Mesodermal cell (in vitro differentiated cells): Measurements from ENCODE around the gene CCK.

ENCODE experiments used
- H3K27ac ChIP-seq: 2 replicates; pipeline ENCODE4 v1.7.0; 2013; ENCODE audit warnings: mild to moderate bottlenecking, low read depth, low read length, moderate library complexity; ENCODE audit not compliant: severe bottlenecking
- H3K36me3 ChIP-seq: 2 replicates; pipeline ENCODE4 v1.7.1; 2013; ENCODE audit warnings: mild to moderate bottlenecking, low read length, moderate library complexity; ENCODE audit not compliant: control insufficient read depth, insufficient read depth
- H3K4me1 ChIP-seq: one replicate; pipeline ENCODE4 v1.7.1; 2013; ENCODE audit warnings: mild to moderate bottlenecking, low read length; ENCODE audit not compliant: insufficient read depth, control insufficient read depth, poor library complexity, severe bottlenecking
- H3K4me3 ChIP-seq: 2 replicates; pipeline ENCODE4 v1.7.0; 2013; ENCODE audit warnings: low read length, control low read depth, mild to moderate bottlenecking; ENCODE audit not compliant: insufficient read depth, poor library complexity, severe bottlenecking; ENCODE audit errors: extremely low read depth
- H3K9me3 ChIP-seq: 2 replicates; pipeline ENCODE4 v1.7.1; 2013; ENCODE audit warnings: mild to moderate bottlenecking, low read length, moderate library complexity; ENCODE audit not compliant: control insufficient read depth
- WGBS, 2 experiments: methylation state at CpG; one replicate each; pipeline ENCODE4 v1.1.5; 2013; ENCODE audit warnings: missing lambda C conversion rate in 2 of 2; ENCODE audit not compliant: insufficient coverage in 2 of 2; 5-methylcytosine and 5-hydroxymethylcytosine counted together

The CCK gene

GRCh38 chr3:42247576-42248027 lies 18.4 kb downstream of the CCK start:
- 20 to 21% methylated on average over 6 to 9 of the region's 9 CpGs for WGBS, 2 experiments
- Histone ChIP-seq H3K27ac (no peak overlapping the region), H3K4me1 (no peaks in the 10 kb centered on the region), H3K36me3 (no peaks in the 10 kb centered on the region), H3K4me3 (no peak overlapping the region), H3K9me3 (no peaks in the 10 kb centered on the region)

GRCh38 chr3:42246091-42246490 lies 19.9 kb downstream of the CCK start:
- Histone ChIP-seq H3K27ac (no peak overlapping the region), H3K9me3 (no peaks in the 10 kb centered on the region), H3K4me3 (no peak overlapping the region), H3K36me3 (no peaks in the 10 kb centered on the region), H3K4me1 (no peaks in the 10 kb centered on the region)
- no CpG with 5 or more reads among the region's 1 CpG for WGBS, 2 experiments

- no peak overlapping the region for H3K4me3 ChIP-seq
- H3K27ac ChIP-seq = no peak overlapping the region
- no peaks in the 10 kb centered on the region for H3K36me3 ChIP-seq
- peaks cover 4% of the 10 kb centered on the region for H3K9me3 ChIP-seq
- H3K4me1 ChIP-seq = no peaks in the 10 kb centered on the region
- WGBS, 2 experiments = 60% methylated on average over 1 of the region's 2 CpGs; no CpG with 5 or more reads in 1 of the 2 experiments
Observed at GRCh38 chr3:42236611-42237010, 29.4 kb downstream of the CCK start.

- Histone ChIP-seq H3K4me3 (no peak overlapping the region), H3K36me3 (no peaks in the 10 kb centered on the region), H3K27ac (no peak overlapping the region), H3K4me1 (no peaks in the 10 kb centered on the region), H3K9me3 (peaks cover 4% of the 10 kb centered on the region)
Observed at GRCh38 chr3:42235532-42235931, 30.5 kb downstream of the CCK start.

DNA sequence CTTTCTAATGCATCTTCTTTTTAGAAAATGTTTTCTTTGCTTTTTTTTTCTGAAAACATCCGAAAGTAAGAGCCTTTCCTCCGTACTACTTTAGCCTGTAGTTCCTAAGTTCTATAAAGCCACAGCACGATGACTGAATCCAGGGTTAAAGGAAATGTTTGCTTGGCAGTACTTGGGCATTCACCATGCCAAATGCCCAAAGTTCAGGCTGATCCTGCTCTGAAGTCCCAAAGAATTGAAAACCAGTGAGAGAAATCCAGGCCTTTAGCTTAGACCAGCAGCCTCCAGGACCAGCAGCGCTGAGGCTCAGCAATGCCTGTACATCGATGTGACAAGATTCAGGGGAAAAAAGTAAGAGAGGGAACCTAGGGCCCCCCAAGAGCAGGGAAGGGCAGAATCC lies 35.1 kb downstream of the CCK start:
- 90 to 97% methylated on average over 3 to 5 of the region's 5 CpGs for WGBS, 2 experiments
- H3K4me1 ChIP-seq = no peaks in the 10 kb centered on the region
- no peaks in the 10 kb centered on the region for H3K36me3 ChIP-seq
- no peak overlapping the region for H3K27ac ChIP-seq
- H3K9me3 ChIP-seq = no peaks in the 10 kb centered on the region
- no peak overlapping the region for H3K4me3 ChIP-seq

DNA sequence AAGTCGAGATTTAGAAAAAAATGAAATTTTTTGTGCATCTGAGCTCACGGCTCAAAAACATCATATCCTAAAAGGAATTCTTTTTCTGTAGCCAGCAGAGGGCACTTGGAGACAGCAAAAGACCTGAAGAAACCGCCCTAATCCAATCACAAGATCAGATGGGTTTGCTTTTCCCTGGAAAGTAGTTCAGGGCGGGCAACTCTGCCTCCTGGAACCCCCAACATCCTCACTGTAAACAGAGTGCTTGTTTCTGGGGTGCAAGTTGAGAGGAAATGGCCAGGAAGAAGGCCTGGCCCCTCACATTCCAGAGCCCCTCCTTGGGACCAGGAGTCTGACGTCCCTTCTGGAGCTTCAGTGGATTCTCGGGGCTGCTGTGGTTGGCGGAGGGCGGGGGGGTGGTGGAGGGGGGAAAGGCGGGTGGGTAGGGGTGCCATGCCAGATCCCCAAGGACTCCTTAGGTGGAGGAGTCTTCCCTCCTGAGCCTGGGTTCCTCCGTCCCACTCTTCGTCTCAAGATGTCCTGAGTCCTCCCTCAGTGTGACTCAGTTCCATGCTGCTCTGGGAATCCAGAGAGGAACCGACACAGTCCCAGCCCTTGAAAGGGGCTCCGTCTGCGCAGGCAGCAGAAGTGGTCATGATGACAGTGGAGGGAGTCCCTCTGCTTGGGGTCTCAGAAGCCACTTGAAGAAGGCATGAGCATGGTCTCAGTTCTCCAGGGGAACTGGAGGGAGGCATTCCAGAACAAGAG lies 35.9 kb downstream of the CCK start:
- Histone ChIP-seq H3K36me3 (peaks cover 4% of the 10 kb centered on the region), H3K27ac (no peak overlapping the region), H3K4me1 (no peaks in the 10 kb centered on the region), H3K9me3 (no peaks in the 10 kb centered on the region), H3K4me3 (no peak overlapping the region)
- WGBS, 2 experiments = 73 to 83% methylated on average over 6 of the region's 14 CpGs

DNA sequence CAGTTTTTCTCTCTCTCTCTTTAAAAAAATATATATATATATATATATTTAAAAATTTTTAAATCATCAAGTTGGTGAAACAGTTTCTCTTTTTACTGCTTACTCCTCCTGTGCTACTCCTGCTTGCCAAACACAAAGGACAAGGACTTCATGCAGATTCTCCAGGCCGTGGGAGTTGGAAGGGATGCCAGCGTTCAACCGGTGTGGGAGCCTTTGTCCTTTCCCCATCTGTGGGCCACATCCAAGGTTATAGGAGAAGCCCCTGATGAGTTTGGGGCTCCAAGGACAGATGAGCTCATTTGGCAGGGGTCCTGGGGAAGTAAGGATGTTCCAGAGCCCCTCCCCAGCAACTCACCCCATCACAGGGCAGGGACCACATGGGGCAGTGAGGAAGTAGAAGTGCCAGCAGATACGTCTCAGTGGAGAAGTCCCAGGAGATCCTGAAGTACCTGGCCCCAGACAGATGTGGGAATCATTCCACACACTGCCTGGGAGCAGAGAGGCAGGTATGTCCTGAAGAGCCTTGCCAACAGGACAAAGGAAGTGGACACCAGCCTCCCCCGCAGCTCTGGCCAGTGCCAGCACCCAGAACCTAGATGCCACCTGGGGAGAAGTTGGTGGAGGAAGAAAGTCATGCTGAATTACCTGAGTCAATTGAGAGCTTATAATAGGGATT lies 36.6 kb downstream of the CCK start:
- Histone ChIP-seq H3K4me3 (no peak overlapping the region), H3K36me3 (peaks cover 12% of the 10 kb centered on the region), H3K9me3 (no peaks in the 10 kb centered on the region), H3K27ac (no peak overlapping the region), H3K4me1 (no peaks in the 10 kb centered on the region)
- 79 to 100% methylated on average over 3 to 4 of the region's 5 CpGs for WGBS, 2 experiments

GRCh38 chr3:42228796-42229195 lies 37.2 kb downstream of the CCK start:
- WGBS, 2 experiments = 75 to 100% methylated on average over 1 of the region's 5 CpGs

GRCh38 chr3:42226470-42227425 lies 39.2 kb downstream of the CCK start:
- H3K36me3 ChIP-seq = peaks cover 35% of the 10 kb centered on the region
- 92 to 94% methylated on average over 7 to 11 of the region's 11 CpGs for WGBS, 2 experiments
- no peak overlapping the region for H3K27ac ChIP-seq
- H3K4me1 ChIP-seq = no peaks in the 10 kb centered on the region
- no peak overlapping the region for H3K4me3 ChIP-seq
- H3K9me3 ChIP-seq = no peaks in the 10 kb centered on the region

More at GRCh38 chr3:42228796-42229195, 37.2 kb downstream of the CCK start:
- Histone ChIP-seq H3K27ac (no peak overlapping the region), H3K9me3 (no peaks in the 10 kb centered on the region), H3K4me3 (no peak overlapping the region), H3K36me3 (peaks cover 18% of the 10 kb centered on the region), H3K4me1 (no peaks in the 10 kb centered on the region)

GRCh38 chr3:42225486-42226363 lies 40.3 kb downstream of the CCK start:
- H3K4me3 ChIP-seq = no peak overlapping the region
- 100% methylated on average over 2 of the region's 5 CpGs; no CpG with 5 or more reads in 1 of the 2 experiments for WGBS, 2 experiments
- H3K36me3 ChIP-seq = peaks cover 40% of the 10 kb centered on the region
- H3K9me3 ChIP-seq = no peaks in the 10 kb centered on the region
- H3K4me1 ChIP-seq = no peaks in the 10 kb centered on the region
- H3K27ac ChIP-seq = no peak overlapping the region
